GM21576 (cell line): Measurements from ENCODE around the gene TNFRSF1B.
"Not testable (repeated sequence)": the region's sequence is repeated elsewhere in the genome, so short reads cannot be mapped to it uniquely, and the experiment has no call there.

Experiments used
- ATAC-seq: cut with Tn5 transposase; IDR thresholded peaks from one replicate; pipeline ENCODE4 v1.9.1; 2021; ENCODE audit warnings: mild to moderate bottlenecking, moderate library complexity; ENCODE audit not compliant: unreplicated experiment

The TNFRSF1B gene

GRCh38 chr1:12209495-12209832 lies 42.7 kb downstream of the TNFRSF1B start:
- no peak for ATAC-seq

GRCh38 chr1:12215118-12215961 lies 48.5 kb downstream of the TNFRSF1B start:
- ATAC-seq, result no peak

GRCh38 chr1:12219800-12220199 lies 53.0 kb downstream of the TNFRSF1B start:
- no peak for ATAC-seq

DNA sequence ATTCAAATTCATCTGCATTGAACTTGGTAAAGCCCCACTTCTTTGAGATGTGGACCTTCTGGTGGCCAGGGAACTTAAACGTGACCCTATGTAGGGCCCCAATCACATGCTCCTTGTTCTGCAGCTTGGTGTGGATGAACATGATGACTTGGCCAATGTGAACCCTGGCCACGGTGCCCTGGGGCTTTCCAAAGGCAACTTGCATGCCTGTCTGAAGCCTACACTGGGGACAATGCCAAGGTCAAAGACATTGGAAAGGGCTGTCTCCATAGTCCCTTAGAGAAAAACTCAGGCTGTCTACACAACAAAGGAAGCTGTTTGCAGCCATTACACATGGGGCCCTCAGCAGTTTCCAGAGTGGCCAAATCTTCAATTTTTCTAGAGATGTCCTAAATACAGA lies 54.1 kb downstream of the TNFRSF1B start:
- no peak for ATAC-seq

GRCh38 chr1:12222700-12223099 lies 55.9 kb downstream of the TNFRSF1B start:
- not testable (repeated sequence) for ATAC-seq

GRCh38 chr1:12224092-12224491 lies 57.3 kb downstream of the TNFRSF1B start:
- not testable (repeated sequence) for ATAC-seq

GRCh38 chr1:12228979-12229378 lies 62.2 kb downstream of the TNFRSF1B start:
- no peak for ATAC-seq

- no peak for ATAC-seq
Observed at GRCh38 chr1:12229386-12229834, 62.6 kb downstream of the TNFRSF1B start.

- peak; percentile 74 for ATAC-seq
Observed at GRCh38 chr1:12229835-12230548, 63.2 kb downstream of the TNFRSF1B start, which contains the start of gene VPS13D. Gene VPS13D, plus strand, starts transcription at chr1:12230030. Its CDS starts 4,237 bp downstream, at chr1:12234267.

DNA sequence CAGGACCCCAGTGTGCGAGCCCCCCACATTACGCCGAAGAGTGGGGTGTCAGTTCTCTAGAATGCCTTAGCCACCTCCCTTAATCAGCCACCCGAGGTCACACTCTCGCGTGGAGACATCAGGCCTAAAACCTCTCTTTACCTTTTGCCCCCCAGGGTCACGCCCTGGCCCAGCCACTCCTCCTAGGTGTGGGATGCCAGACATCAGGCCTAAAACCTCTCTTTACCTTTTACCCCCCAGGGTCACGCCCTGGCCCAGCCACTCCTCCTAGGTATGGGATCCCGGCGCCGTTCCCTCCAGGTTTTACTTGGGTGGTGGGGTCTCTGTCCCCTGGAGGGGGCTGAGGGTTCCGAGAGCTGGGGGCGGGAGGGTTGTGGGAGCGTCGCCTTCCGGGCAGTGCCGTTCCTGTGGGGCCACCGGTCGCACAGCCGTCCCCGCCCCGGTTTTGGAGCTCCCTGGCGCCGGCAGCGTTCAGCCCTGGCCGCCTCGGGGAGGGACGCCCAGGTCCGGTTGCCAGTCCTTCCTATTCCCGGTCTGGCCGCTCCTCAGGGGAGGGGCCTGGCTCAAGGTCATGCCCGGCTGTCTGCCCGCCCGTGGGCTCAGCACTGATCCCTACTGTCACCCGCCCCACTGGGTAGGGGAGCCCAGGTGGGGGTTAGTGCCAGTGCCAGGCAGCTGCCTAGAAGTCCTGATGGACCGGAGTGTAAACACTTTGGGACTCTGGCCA lies 63.9 kb downstream of the TNFRSF1B start:
- ATAC-seq, result peak; percentile 12

DNA sequence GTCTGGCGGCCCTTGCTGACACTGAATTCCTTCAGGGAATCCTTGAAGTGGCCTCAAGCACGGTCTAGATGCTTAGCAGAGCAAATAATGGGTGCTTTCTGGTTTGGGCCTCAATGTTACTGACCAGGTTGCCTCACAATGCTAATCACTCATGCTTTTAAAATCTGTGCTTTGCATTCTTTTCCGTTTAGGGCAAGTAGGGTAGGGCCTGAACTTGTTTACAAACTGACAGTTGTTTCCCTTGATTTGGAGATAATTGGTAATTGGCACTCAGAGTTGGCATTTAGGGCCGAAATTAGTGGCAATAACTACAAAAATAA lies 64.4 kb downstream of the TNFRSF1B start:
- ATAC-seq, result no peak

GRCh38 chr1:12232221-12232620 lies 65.4 kb downstream of the TNFRSF1B start:
- ATAC-seq, result no peak

GRCh38 chr1:12244078-12244477 lies 77.3 kb downstream of the TNFRSF1B start:
- ATAC-seq, result no peak

DNA sequence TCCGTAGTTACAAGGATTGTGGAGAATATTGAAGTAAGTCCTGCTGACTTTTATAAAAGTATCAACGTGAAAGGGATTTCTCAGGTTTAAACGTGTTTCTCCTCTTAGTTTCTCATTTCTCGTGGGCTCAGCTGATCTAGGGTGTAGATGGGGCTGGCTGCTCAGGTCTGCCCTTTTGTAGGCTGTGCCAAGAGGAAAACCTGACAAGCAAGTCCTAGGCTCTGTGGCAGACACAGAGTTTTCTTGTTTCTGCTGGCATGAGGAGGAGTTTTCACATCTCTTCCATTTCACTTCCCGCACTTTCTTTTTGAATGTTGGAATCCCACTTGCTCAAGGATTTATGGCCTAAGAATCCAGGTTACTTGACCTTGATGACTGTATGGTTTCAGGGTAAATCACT lies 77.8 kb downstream of the TNFRSF1B start:
- no peak for ATAC-seq

- ATAC-seq, result no peak
Observed at GRCh38 chr1:12245116-12245515, 78.3 kb downstream of the TNFRSF1B start.

DNA sequence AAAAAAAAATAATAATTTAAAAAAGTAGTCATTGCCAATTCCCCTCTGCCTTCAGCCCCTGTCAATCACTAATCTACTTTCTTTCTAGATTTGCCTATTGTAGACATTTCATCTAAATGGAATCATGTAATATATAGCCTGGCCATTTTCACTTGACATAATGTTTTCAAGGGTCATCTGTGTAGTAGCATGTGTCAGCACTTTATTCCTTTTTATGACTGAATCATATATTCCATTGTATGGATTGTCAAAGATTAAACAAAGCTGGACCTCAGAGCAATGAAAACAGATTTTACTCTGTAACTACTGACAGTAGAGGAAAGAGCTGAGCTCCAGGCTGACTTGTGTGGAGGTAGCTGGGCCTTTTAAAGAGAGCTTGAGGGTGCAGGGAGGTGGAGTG lies 78.9 kb downstream of the TNFRSF1B start:
- ATAC-seq, result no peak

DNA sequence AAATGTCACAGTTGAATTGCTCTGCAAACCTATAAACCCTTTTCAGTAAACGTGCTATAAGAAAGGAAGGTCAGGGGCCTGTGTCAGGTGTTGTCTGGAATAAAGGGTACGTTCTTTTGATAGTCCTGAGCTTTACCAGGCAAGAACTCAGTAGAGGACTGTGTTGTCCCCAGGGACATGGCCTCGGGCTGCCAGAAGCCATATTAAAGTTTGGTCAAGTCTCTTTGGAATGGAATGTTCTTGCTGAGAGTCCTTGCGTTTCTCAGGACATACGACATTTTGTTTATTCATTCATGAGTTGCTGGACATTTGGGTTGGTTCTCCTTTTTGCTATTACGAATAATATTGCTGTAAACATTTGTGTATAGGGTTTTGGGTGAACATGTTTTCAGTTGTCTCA lies 79.8 kb downstream of the TNFRSF1B start:
- ATAC-seq, result no peak

DNA sequence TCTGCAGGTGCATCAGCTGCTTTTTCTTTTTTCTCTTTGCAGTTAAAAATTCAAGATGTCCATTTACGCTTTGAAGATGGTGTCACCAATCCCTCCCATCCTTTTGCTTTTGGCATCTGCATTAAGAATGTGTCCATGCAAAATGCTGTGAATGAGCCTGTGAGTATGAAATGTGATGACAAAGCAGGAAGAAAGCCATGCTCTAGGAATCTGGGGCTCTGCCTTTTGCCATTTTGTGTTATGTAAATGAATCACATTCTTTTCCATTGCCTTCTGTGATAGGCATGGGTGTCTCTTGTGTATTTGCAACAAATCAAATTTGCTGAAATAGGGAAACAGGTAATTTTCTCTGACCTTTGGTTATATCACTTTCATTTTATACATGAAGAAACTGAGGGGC lies 82.4 kb downstream of the TNFRSF1B start:
- ATAC-seq, result no peak

DNA sequence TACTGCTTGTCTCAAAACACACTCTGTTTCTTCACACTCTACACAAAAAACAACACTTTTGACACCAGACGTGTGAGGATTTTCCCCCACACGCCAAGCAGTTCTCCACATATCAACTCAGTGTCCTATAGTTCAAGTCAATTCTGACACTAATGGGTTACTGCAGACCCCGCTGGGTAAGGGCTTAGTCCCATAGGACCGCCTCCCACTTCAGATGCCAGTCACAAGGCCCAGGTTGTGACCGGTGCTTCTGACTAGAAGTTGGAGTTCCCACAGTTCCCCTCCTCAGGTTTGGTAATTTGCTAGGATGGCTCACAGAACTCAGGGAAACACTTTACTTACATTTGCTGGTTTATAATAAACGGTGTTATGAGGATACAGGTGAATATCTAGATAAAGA lies 83.0 kb downstream of the TNFRSF1B start:
- no peak for ATAC-seq

DNA sequence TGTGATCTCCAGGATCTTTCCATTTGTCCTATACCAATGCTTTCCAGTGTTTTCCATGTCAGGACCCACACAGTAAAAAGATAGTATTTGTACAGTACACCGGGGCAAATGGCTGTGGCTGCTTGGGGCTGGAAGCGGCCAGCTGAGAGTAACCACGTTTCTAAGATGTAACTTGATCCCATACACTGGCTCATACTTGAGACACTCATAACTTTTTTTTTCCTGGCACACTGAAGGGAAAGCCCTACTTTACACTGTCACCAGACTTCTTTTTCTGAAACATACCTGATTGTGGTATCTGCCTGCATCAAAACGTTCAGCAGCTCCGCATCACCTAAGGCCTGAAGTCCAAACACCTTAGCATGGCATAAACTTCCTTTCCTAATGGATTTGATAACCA lies 84.7 kb downstream of the TNFRSF1B start:
- ATAC-seq, result no peak

DNA sequence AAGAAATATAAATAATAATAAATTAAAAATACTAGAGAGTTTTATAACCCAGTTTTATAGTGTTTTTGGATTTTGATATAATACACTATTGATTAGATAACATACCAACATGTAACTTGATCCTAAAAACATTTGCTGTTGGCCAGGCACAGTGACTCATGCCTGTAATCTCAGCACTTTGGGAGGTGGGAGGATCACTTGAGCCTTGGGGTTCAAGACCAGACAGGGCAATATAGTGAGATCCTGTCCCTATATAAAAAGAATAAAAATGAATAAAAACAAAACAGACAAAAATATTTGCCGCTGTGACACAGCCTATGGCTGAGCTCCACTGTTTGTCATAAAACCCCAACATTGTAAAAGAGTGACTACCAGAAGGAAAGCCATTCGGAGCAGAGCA lies 89.1 kb downstream of the TNFRSF1B start:
- no peak for ATAC-seq

DNA sequence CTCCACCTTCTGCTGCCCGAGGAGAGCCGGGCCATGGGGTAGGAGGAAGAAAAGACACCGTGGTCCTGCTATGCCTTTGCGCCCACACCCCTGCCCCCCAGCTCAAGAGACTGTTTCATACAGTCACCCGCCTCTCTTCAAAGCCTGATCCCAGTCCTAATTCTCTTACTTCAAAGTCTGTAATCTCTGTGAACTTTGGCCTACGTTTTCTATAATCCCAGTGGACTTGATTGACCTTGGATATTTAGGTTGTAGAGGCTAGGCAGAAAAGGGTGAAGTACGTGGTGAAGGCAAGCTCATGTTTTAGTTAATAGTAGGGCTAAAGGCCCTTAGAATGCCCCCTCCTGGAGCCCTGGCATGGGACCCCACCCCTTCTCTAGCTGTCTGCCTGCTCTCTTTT lies 91.5 kb downstream of the TNFRSF1B start:
- no peak for ATAC-seq
